Suppressor macrophage treated with lipopolysaccharide for 4 hours (primary cell): ENCODE data around the gene PFKL.
A peak's percentile ranks its signal among the peaks of the same experiment; 100 is the strongest.
"Not testable (repeated sequence)": the region's sequence is repeated elsewhere in the genome, so short reads cannot be mapped to it uniquely, and the experiment has no call there.

Source experiments
- DNase-seq: peaks from one replicate; pipeline ENCODE4 v3.0.0-alpha.2; 2020

Gene PFKL

DNA sequence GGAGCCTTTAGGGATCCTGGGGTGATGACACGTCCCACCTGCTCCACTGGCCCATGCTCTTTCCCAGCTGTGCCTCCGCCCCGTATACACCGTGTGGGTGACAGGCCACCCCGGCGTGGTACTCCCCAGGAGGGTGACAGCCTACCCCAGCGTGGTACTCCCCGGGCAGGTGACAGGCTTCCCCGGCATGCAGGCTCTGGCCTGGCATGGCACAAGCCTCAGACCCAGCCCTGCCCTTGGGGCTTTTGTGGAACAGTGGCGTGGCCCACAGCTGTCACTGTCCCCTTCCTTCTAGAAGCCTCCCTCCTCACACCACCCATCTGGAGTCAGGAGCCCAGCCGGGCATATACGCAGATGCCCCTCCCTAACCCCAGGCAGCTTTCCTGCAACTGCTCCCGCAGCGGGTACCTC is 4.7 kb upstream of the PFKL start:
- no peak for DNase-seq

DNA sequence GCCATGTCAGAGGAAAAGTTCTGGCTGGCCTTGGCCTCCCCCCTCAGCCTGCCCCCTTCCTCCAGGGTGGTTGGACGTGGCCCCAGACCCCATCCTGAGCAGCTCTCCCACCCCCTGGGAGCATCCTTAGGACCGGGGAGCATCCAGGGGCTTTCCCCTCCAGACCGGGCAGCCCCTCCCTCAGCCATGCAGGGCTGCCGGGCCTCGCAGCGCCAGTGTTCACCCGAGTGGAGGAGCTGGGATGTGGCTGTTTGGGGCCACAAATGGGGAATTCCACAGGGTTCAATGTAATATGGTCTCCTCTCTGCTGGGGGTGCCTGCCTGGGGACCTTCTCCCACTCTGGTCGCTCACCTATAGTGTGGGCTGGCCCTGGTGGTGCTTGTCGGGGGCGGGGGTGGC is 4.2 kb upstream of the PFKL start:
- DNase-seq, result no peak

DNA sequence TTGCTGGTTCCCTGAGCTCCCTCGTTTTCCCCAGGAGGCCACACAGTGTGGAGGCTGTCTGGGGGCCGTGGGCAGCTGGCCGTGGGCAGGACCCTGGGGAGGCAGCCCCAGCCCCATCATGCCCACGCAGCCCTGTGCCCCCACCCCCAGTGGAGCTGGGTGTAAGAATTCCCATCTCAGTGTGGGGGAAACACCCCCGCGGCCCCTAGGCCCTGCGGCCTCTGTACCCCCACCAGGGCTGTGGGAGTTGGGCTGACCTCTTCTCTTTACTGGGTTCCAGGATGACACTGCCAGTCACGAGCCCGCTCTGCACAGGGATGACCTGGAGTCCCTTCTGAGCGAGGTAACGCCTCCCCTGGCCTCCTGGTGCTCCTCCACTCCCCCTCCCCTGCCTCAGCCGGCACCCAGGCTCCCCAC is 3.7 kb upstream of the PFKL start:
- DNase-seq, result no peak

DNA sequence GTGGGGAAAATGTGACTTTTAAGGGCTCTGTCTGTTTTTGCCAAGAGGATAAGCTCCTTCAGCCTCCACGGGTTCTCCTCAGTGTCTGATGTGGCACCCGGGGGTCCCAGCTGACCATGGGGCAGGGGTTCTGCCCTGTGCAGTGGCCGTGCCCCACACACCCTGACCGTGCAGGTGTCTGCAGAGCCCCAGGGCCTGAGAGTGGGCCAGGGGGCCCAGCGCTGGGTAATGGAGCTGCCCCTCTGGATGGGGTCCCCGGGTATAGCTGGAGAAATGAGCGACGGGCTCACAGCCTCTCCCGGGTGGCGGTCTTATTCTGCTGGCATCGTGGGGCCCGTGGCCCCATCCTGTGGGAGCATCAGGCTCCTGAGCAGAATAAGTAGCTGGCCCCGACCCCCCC is 2.9 kb upstream of the PFKL start:
- no peak for DNase-seq

DNA sequence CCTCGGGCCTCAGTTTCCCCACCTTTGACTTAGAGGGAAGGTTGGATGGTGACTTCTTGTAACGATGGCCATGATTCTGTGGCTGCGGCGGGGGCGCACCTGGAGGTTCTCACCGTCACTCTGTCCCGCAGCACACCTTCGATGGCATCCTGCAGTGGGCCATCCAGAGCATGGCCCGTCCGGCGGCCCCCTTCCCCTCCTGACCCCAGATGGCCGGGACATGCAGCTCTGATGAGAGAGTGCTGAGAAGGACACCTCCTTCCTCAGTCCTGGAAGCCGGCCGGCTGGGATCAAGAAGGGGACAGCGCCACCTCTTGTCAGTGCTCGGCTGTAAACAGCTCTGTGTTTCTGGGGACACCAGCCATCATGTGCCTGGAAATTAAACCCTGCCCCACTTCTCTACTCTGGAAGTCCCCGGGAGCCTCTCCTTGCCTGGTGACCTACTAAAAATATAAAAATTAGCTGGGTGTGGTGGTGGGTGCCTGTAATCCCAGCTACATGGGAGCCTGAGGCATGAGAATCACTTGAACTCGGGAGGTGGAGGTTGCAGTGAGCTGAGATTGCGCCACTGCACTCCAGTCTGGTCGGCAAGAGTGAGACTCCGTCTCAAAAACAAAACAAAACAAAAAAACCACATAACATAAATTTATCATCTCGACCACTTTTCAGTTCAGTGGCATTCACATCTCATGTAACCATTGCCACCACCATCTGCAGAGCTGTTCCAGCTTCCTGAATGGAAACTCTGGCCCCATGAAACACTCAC is 2.1 kb upstream of the PFKL start:
- peak; percentile 95 for DNase-seq

DNA sequence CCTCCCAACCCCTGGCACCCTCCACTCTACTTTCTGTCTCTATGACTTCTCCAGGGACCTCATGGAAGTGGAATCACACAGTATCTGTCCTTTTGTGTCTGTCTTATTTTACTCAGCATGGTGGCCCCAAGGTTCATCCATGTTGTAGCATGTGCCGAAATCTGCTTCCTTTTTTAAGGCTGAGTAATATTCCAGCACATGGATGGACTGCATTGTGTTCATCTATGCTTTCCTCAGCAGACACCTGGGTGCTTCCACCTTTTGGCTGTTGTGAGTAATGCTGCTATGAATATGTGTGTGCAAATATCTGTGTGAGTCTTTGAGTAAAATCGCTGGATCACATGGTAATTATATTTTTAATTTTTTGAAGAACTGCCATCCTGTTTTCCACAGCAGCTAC is 1.6 kb upstream of the PFKL start:
- DNase-seq, result no peak

DNA sequence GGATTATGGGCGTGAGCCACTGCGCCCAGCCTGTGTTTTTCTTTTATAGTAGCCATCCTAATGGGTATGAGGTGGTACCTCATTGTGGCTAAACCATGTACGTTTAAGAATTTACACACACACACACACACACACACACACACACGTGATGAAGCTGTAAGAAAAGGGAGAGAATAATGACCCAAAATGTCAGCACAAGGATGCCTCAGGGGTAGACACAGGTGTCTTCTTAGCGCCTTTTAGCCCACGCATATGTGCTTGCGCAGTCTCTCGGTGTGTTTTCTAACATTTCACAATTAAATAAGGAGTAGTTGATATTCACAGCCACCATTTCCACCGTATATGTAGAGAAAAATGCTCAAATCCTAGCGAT is 782 bp upstream of the PFKL start:
- peak; percentile 12 for DNase-seq

DNA sequence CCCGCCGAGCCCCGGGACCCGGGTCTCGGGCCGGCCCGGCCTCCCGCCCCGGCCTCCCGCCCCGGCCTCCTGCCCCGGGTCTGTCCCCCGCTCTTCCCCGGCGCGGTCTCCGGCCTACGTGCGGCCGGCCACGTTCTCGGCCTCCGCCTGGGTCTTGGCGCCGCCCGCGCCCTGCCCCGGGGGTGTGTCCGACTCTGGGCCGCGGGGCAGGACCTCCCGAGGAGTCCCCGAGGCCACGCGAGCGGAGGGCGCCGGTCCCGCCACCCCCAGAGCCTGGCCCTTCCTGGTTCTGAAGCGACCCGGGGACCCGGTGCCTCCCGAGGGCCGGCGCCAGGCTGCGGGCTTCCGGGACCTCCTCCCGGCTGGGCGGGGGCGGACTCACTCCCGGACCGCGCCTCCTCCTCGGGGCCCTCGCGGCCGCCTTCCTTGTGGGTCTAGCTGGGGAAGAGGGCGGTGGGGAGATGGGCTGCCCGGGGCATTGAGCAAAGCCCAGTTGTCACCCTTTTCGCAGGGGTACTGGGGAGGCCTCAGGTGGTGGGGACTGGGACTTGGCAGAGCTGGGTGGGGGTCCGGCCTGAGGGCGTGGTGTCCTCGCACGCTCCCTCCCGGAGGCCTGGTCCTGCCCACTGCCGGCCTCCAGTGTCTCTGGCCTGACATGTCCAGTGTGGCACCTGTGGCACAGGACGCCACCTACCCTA is 558 bp downstream of the PFKL start:
- peak; percentile 80 for DNase-seq

DNA sequence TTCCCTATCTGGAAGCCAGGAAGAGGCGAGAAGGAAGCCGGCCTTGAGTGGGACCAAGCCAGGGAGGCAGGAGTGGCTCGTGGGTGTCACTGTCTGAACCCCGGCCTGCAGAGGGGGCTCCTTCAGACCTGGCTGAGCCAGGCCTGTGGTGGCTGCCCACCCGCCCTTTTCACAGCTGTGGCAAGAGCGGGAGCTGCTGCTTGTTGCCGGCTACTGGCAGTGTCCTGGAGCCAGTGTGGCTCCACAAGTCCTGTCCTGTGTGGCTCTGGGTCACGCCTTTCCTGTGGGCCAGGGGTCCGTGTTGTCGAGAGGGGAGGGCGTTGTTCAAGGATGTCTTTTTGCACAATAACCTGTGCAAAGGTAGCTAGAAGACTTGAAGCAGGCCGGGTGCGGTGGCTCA is 1.3 kb downstream of the PFKL start:
- DNase-seq, result no peak

DNA sequence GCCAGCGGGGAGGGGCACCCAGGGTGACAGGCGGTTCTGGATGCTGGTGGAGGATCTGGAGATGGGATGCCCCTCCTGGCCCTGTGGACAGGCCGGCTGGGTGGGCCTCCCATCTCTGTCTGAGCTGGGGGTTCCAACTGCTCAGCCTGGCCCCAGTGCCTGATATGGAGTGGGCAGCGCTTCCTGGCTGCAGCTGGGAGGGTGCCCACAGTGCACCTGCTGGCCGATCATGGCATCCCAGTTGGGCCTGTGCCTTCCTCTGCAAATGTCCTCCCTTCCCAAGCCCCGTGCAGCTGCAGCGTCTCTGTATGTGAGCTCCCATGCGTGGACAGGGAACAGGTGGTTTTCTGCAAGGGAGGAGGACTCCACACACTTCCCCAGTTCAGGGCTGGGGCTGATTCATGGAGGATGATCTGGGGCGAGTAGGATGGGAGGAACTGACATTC is 2.1 kb downstream of the PFKL start:
- peak; percentile 15 for DNase-seq

DNA sequence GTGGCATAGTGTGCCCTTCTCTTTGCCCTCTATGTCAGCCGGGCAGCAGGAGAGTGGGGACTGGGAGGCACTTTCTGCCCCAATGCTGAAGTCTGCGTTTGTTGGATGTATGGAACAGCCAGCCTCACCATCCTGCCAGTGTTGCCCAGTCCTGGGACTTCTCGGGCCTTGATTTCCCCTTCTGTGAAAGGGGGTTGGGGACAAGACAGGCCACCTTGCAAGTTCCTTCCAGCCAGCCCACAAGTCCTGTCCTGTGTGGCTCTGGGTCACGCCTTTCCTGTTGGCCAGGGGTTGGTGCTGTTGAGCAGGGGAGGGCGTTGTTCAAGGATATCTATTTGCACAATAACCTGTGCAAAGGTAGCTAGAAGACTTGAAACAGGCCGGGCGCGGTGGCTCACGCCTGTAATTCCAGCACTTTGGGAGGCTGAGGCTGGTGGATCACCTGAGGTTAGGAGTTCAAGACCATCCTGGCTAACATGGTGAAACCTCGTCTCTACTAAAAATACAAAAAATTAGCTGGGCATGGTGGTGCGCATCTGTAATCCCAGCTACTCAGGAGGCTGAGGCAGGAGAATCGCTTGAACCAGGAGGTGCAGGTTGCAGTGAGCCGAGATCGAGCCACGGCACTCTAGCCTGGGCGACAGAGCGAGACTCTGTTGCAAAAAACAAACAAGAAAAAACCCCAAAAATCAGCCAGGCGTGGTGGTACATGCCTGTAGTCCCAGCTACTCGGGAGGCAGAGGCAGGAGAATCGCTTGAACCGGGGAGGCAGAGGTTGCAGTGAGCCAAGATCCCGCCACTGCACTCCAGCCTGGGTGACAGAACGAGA is 2.9 kb downstream of the PFKL start:
- not testable (repeated sequence) for DNase-seq

DNA sequence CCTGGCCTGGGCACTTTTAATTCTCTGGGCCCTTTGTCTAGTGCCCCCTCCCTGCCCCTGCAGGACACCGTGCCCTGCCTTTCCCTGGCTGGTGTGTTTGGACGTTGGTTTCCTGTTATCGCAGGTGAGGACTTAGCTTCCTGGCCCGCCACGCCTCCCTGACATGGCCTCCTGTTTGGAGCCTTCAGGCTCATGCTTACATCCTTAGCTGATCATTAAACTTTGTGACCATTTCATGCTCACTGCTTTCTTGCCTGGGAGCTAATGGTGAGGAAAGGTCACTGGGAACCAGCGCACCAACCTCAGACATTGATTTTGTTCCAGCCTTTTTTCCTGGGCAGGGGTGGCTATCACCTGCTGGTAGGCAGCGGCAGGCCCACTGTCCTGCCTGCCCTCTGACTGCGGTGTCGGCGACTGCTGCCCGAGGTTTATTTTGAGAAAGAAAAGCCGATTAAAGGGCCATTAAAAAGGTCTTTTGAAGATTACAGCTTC is 3.7 kb downstream of the PFKL start:
- no peak for DNase-seq

DNA sequence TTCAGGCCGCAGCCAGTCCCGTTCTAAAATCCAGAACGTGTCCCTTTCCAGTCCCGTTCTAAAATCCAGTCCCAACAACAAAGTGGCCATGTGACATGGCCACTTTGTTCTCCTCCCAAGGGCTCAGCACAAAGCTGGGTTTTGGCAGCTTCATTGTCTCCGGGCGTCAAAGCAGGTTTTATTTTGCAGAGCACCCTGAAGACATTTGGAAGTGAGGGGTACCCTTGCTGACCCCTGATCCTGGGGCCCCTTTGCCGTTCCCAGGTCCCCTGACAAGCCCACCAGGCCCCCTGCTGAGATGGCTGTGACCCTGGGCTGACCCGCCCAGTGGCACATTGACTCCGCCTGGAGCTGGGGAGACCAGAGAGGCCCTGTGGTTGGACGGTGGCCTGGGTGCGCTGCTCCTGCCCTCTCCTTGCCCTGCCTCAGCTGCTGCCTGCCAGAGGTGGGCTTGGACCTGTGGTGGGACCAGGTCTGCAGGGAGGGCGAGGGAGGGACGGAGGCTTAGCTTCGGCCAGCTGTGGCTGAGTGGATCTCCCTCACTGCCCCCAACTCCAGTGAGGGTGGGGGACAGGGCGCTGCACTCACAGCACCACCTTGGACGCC is 4.3 kb downstream of the PFKL start:
- no peak for DNase-seq

DNA sequence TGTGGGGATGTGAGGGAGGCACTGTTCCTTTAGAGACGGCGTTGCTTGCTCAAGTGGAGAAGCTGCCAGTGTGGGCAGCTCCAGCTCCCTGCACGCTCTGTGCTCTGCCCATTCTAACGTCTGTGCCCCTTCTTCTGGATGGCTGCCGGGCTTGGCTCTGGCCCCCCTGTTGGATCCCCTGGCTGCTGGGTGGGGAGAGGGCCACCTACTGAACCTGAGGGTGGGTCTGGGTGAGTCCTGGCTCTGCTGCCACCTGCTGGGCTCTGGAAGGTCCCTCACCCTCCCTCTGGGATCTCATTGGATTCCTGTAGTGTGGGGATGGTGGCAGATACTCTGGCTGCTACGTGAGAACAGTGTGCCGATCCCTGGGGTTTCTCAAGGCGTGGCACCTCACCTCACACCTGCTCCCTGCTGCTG is 5.0 kb downstream of the PFKL start:
- peak; percentile 51 for DNase-seq

DNA sequence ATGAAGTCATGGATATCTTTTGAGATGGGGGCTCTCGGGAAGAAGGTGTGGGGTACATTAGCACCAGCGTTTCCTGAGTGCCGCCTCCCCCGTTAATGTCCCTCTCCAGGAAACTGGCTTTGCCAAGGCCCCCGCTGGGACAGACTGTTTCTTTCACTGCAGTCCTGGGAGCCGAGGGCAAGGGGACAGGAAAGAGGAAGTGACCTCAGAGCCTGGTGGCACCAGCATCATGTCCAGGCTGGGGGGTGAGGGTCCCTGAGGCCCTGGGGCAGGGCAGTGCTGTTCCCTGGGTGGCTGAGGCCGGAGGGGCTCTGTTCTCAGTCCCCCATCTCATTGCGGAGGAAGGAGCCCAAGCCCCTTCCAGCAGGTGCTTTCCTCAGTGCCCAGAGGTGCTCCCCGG is 5.8 kb downstream of the PFKL start:
- no peak for DNase-seq

DNA sequence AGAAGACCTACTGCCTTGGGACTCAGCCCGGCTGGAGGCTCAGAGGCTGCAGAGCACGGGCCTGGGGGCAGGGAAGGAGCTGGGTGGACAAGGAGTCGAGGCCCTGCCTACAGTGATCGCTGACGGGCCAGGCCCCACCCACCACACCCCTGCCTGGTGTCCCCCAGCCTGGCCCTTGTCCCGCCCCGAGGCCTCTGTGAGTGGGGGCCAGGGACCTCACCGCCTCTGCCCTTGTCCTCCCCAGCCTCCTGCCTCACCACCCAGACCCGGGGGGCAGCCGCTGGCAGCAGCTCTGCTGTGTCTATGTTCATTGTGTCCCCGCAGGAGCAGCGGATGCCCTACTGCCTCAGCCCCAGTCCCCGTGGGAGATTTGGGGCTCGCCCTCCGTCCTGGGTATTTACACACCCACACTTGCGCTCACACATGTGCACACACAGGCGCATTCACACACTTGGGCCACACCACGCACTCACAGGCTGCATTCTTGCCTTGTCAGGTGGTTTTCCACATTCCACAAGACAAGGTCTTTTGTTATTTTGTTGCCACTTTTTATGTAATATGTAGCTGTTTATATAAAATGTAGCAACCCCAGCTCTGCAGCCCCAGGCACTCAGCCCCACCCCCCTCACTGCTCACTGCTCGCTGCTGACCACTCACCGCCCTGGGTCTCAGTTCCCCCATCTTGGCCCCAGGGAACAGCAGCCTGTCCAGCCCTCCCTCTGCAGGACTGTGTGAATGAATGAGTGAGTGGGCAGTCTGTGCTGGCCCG is 7.3 kb downstream of the PFKL start:
- no peak for DNase-seq

DNA sequence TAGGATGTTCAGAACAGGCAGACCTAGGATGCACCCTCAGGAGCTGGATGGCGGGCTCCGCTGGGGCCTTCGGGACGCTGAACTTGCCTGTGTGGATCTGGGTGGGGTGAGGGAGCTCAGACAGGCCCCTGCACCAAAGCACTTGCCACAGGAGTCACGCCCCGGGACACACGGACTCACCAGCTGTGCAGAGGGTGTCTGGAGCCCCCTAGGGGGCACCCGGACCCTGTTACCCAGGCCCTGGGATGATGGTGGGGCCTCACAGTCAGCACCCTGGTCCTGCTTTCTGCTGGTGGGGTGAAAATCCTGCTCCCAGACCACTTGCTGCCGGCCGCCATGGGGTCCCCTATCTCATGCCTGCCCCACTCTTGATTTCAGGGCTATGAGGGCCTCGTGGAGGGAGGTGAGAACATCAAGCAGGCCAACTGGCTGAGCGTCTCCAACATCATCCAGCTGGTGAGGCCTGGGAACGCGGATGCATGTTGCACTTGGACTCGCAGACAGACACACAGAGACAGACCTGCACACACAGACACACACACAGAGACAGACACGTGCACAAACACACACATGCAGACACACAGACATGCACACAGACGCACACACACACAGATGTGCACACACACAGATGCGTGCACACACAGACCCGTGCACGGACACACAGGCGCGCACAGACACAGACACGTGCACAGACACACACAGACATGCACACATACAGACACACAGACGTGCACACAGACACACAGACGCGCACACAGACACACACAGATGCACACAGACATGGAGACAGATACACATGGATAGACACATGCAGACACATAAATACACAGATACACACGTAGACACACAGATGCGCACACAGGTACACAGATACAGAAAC is 11.0 kb downstream of the PFKL start:
- DNase-seq, result no peak

DNA sequence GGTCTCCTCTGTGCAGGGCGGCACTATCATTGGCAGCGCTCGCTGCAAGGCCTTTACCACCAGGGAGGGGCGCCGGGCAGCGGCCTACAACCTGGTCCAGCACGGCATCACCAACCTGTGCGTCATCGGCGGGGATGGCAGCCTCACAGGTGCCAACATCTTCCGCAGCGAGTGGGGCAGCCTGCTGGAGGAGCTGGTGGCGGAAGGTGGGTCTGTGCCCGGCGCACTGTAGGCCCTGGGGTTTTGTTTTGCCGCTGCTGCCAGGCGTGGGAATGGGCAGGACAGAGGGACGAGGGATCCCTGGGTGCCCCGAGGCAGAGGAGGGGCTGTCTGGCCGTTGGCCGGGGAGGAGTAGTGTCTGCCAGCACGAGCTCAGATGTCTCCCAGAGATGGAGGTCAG is 12.2 kb downstream of the PFKL start:
- no peak for DNase-seq

DNA sequence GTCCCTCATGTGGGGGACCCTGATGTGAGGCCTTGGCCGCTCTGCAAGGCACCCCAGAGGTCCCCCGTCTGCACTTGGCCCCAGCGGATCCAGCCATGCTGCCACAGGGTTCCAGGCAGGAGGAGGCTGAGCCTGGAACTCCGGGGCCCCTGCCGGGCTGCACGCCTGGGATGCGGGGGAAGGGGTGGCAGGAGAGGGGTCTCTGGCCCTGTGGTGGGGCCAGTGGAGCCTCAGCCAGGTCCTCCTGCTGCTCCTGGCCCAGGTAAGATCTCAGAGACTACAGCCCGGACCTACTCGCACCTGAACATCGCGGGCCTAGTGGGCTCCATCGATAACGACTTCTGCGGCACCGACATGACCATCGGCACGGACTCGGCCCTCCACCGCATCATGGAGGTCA is 12.9 kb downstream of the PFKL start:
- no peak for DNase-seq

DNA sequence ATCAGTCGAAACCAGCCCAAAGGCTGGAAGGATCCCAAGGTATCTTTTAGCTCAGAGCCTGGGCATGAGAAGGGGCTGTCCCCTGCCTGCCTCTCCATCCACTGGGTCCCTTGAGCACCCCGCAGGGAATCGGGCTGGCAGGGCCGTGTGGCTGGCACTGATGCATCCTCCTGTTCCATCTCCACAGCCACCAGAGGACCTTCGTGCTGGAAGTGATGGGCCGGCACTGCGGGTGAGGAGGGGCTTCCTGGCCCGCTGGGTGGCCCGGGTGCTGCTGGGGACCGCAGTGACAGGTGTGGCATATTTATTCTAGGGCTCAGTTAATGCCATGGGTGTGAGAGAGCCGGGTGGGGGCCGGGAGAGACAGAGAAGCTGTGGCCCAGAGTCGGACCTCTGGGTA is 13.6 kb downstream of the PFKL start:
- no peak for DNase-seq

DNA sequence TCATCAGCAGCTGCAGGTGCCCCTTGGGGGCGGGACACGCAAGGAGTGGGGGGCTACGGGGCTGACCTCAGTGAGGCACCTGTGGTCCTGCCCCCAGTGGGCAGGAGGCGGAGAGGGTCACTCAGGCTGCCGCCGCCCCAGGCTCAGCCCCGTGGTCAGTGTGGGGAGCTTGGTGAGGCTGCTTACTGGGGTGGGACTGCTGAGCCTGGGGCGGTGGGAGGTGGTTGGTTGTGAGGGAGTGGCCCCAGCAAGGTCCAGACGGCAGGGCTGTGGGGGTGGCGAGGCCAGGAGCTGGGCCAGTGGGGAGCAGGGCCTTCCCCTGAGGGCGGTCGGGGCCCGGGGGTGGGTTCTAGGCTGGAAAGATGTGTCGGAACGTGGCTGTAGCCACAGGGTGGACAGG is 14.3 kb downstream of the PFKL start:
- DNase-seq, result no peak
